Ovary (tissue), 9 donors: Measurements from ENCODE around the gene DOCK1. TPM values are rescaled to one million over a fixed set of nuclear protein-coding genes. Genes with fewer than 3 reads are reported as not detected.

Source experiments
- DNase-seq, 5 donors: peaks; one replicate each; pipeline ENCODE4 v3.0.0-alpha.2; 2019 to 2020
- H3K27ac ChIP-seq, 2 donors: fragments of 200-600 bp; one replicate each; pipeline versions ENCODE4 v1.5.1 to v1.8.0; 2019 to 2022
- H3K27me3 ChIP-seq: fragments of 200-600 bp; one replicate; pipeline ENCODE4 v1.8.0; 2022
- H3K36me3 ChIP-seq: fragments of 200-600 bp; sonication (generic); one replicate; pipeline ENCODE4 v1.5.1; 2019
- H3K4me1 ChIP-seq: one replicate; pipeline ENCODE4 v1.8.1; 2013; ENCODE audit warnings: mild to moderate bottlenecking, moderate library complexity; ENCODE audit not compliant: insufficient read depth
- H3K4me3 ChIP-seq: fragments of 200-600 bp; sonication (generic); one replicate; pipeline ENCODE4 v1.5.1; 2017
- H3K9me3 ChIP-seq, 2 donors: fragments of 200-600 bp in 1 of 2; sonication (generic) in 1 of 2; one replicate each; pipeline versions ENCODE4 v1.5.1 to v1.8.1; 2013 to 2019; ENCODE audit warnings: mild to moderate bottlenecking in 1 of 2, moderate library complexity in 1 of 2
- CTCF ChIP-seq, 3 donors: fragments of 450-650 bp in 2 of 3; fragments of 200-600 bp in 1 of 3; IDR thresholded peaks; one replicate each; pipeline versions ENCODE4 v1.5.1 to v1.8.0; 2016 to 2022; ENCODE audit warnings: antibody characterized with exemption in 3 of 3, mild to moderate bottlenecking in 1 of 3
- EP300 ChIP-seq: sonication (generic); formaldehyde crosslinking; IDR thresholded peaks from one replicate; pipeline ENCODE4 v1.6.1; 2017; ENCODE audit warnings: antibody characterized with exemption
- POLR2A ChIP-seq: fragments of 450-650 bp; IDR thresholded peaks from one replicate; pipeline ENCODE4 v1.6.1; 2017; ENCODE audit warnings: antibody characterized with exemption, mild to moderate bottlenecking, moderate library complexity
- WGBS, 3 donors: extraction: QIAGEN DNeasy Blood & Tissue Kit in 1 of 3; methylation state at CpG; one replicate each; pipeline versions ENCODE4 v1.1.5 to v1.1.7; 2013 to 2017; 5-methylcytosine and 5-hydroxymethylcytosine counted together
- intact Hi-C, 4 donors: fragments of 100-400 bp; cut with DNase I; formaldehyde crosslinking; loops; one replicate each; pipeline versions ENCODE4 v1.11.0 to v1.15.1; 2022 to 2023
- polyA plus RNA-seq, 2 donors: library from polyadenylated mRNA; stranded (reverse); fragments of 200-250 nt in 1 of 2; fragments of 350-450 nt in 1 of 2; fragmentation: Illumina TruSeq in 1 of 2; extraction: RNeasy Lipid Tissue Mini Kit (QIAGEN cat#74804) in 1 of 2; gene quantifications; one replicate each; pipeline ENCODE4 v1.2.3, GENCODE V29; 2013 to 2014
- total RNA-seq, 7 donors: library from RNA; depleted of rRNA in 2 of 7; stranded (reverse); fragments of >200 nt in 2 of 7; fragmentation: NEBNext Ultra II Directional in 3 of 7; extraction: Animal tissue kit (Norgen Biotek cat#: 25700) in 3 of 7; gene quantifications; one replicate each; pipeline versions ENCODE4 v1.1.0 to v1.2.4, GENCODE V29; 2016 to 2023
- donor health status: DM: no; HTN: no; CAD: no; lungs with moderate emphysema.
- donor health status: DM: no; HTN: no; CAD: no.
- donor health status: Bipolar disorder and iron deficiency.
- donor health status: DM: yes; HTN: yes; CAD: no.
- donor health status: DM: no; HTN: no; CAD: no.
- donor health status: DM: yes; HTN: yes; CAD: no.

Gene DOCK1
- total and polyA plus RNA-seq, 9 donors = 24.7 to 68.3 (median 51.1) TPM

DNA sequence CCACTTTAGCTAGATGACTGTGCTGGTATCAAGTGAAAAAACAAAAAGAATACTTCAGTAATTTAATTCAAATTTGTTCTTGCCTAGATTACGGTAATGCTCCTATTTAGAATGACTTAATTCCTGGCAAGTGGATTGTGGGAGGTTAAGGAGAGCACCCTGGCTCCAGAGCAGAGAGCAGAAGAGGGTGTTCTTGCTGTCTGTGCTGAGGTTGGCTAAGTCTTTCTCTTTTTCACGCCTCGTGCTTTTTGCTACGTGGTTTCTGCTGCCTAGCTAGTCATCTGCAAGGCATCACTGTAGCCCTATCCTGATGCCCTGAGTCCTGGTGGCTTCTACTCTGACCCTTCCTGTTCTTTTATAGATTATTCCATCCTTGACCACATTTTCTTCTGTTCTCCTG lies 189.8 kb downstream of the DOCK1 start:
- no peak overlapping the region for H3K27ac ChIP-seq
- no peak overlapping the region for H3K4me3 ChIP-seq
- H3K9me3 ChIP-seq = no peaks in the 10 kb centered on the region
- 81 to 96% (median 94%) methylated on average over 4 of the region's 4 CpGs for WGBS, 3 donors
- DNase-seq = no peak
- no peaks in the 10 kb centered on the region for H3K27me3 ChIP-seq
- no peaks in the 10 kb centered on the region for H3K36me3 ChIP-seq
- H3K4me1 ChIP-seq = no peaks in the 10 kb centered on the region
- intact Hi-C loops = no loop called here
- TF ChIP-seq EP300 (no peak), CTCF (IDR thresholded peaks at IDR 0.05) (no peak), POLR2A (no peak)

GRCh38 chr10:127100983-127101615 lies 195.9 kb downstream of the DOCK1 start:
- Histone ChIP-seq H3K27ac (no peak overlapping the region), H3K4me3 (no peak overlapping the region), H3K9me3 (no peaks in the 10 kb centered on the region), H3K27me3 (no peaks in the 10 kb centered on the region), H3K4me1 (no peaks in the 10 kb centered on the region), H3K36me3 (no peaks in the 10 kb centered on the region)
- TF ChIP-seq EP300 (no peak), CTCF (IDR thresholded peaks at IDR 0.05) (no peak), POLR2A (no peak)
- no peak for DNase-seq
- intact Hi-C loops = no loop called here
- 94 to 98% (median 96%) methylated on average over 10 of the region's 10 CpGs for WGBS, 3 donors

GRCh38 chr10:127102176-127102575 lies 196.9 kb downstream of the DOCK1 start:
- 90 to 98% (median 97%) methylated on average over 3 of the region's 3 CpGs for WGBS, 3 donors
- Histone ChIP-seq H3K27ac (no peak overlapping the region), H3K36me3 (no peaks in the 10 kb centered on the region), H3K4me3 (no peak overlapping the region), H3K4me1 (no peaks in the 10 kb centered on the region), H3K27me3 (no peaks in the 10 kb centered on the region), H3K9me3 (no peaks in the 10 kb centered on the region)
- DNase-seq = no peak
- intact Hi-C loops = no loop called here
- TF ChIP-seq EP300 (no peak), POLR2A (no peak), CTCF (IDR thresholded peaks at IDR 0.05) (no peak)

DNA sequence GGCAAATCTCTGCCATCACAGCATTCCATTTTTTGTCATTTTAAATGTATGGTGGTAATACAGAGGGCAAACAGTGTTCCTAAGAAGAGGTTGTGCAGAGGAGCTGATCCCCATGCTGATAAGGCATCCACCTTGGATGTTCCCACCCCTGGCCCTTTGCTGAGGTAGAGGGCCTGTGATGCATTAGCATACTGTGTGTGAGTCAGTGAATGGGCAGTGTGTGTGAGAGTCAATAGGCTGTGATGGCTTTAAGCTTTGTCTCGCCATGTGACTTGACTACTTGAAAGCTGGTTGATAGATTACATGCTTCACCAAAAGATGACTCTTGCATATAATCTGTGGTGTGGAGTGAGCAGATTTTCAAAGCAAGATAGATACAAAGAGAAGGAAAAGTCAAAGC lies 209.9 kb downstream of the DOCK1 start:
- intact Hi-C loops = no loop called here
- H3K27ac ChIP-seq = no peak overlapping the region
- TF ChIP-seq POLR2A (no peak), CTCF (IDR thresholded peaks at IDR 0.05) (no peak), EP300 (no peak)
- no peaks in the 10 kb centered on the region for H3K4me1 ChIP-seq
- H3K27me3 ChIP-seq = no peaks in the 10 kb centered on the region
- no peaks in the 10 kb centered on the region for H3K36me3 ChIP-seq
- no peaks in the 10 kb centered on the region for H3K9me3 ChIP-seq
- WGBS, 3 donors = 95 to 100% (median 100%) methylated on average over 1 of the region's 1 CpG
- H3K4me3 ChIP-seq = no peak overlapping the region
- no peak for DNase-seq
